KG1 (cell line): ENCODE results near the gene FXR2.

Source experiments
- DNase-seq: peaks from one replicate; lab custom pipeline; 2025; lab: John Stamatoyannopoulos, UW

The FXR2 gene

DNA sequence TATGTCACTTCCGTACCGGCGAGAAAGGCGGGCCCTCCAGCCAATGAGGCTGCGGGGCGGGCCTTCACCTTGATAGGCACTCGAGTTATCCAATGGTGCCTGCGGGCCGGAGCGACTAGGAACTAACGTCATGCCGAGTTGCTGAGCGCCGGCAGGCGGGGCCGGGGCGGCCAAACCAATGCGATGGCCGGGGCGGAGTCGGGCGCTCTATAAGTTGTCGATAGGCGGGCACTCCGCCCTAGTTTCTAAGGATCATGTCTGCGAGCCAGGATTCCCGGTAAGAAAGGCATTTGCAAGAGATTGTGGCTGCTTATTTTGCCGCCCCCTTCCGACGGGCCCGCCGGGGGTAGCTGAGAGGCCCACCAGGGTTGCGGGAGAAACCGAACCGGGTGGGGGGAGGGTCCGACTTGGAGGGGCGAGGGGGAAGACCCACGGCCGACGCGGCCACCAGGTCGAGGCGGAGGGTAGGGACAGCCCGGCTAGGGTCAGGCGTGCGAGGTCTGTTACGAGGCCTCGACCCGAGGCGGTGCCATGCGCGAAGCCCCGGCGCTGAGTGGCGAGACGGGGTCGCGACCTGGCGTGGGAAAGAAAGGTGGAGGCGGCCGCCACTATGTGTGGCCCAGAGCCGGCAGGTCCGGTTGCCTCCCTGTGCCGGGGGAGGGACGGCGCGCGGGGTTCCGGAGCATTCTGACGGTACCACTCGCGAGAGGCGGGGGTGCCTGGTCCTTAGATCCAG is 41.9 kb downstream of the FXR2 start:
- peak; percentile 80 for DNase-seq

- DNase-seq, result no peak
Observed at GRCh38 chr17:7572338-7572587, 42.4 kb downstream of the FXR2 start.

DNA sequence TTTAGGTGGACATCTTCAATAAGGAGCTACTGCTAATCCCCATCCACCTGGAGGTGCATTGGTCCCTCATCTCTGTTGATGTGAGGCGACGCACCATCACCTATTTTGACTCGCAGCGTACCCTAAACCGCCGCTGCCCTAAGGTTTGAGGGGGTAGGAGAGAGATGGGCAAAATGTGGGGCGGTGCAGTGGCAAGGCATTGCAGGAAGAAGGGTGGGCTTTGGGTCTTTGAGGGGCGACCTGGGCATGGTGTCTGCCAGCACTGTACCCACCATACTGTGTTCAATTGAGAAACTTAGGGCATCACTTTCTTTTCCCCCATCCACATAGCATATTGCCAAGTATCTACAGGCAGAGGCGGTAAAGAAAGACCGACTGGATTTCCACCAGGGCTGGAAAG is 44.3 kb downstream of the FXR2 start:
- DNase-seq, result no peak

DNA sequence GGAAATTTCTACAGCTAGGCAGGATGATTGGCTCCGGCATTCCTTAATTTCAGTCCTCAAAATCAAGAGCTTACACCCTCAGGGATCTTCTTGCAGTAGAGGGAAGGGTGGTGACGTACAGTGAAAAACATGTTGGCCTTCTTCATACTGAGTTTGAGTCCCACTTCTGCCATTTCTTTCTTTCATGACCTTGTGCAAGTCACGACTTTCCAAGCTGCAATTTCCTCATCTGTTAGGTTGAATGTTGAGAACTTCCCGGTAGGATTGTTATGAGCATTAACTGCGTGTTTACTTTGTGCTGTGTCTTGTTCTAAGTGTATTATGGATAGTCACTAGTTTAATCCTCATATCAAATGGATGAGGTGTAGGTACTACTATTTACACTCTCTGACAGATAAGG is 45.1 kb downstream of the FXR2 start:
- DNase-seq, result no peak

DNA sequence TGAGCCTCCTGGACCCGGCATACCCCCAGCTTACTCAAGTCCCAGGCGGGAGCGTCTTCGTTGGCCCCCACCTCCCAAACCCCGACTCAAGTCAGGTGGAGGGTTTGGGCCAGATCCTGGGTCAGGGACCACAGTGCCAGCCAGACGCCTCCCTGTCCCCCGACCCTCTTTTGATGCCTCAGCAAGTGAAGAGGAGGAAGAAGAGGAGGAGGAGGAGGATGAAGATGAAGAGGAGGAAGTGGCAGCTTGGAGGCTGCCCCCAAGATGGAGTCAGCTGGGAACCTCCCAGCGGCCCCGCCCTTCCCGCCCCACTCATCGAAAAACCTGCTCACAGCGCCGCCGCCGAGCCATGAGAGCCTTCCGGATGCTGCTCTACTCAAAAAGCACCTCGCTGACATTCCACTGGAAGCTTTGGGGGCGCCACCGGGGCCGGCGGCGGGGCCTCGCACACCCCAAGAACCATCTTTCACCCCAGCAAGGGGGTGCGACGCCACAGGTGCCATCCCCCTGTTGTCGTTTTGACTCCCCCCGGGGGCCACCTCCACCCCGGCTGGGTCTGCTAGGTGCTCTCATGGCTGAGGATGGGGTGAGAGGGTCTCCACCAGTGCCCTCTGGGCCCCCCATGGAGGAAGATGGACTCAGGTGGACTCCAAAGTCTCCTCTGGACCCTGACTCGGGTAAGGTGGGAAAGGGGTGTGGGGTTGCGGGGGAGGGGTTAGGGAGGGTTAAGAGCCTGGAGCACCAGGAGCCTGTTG is 51.4 kb downstream of the FXR2 start:
- DNase-seq, result no peak

- no peak for DNase-seq
Observed at GRCh38 chr17:7562208-7562605, 52.5 kb downstream of the FXR2 start.

- DNase-seq, result peak; percentile 41
Observed at GRCh38 chr17:7561589-7562207, 53.0 kb downstream of the FXR2 start, which contains the start of gene SENP3. Gene SENP3, plus strand, starts transcription at chr17:7561919. Its CDS starts 1,158 bp downstream, at chr17:7563077.

DNA sequence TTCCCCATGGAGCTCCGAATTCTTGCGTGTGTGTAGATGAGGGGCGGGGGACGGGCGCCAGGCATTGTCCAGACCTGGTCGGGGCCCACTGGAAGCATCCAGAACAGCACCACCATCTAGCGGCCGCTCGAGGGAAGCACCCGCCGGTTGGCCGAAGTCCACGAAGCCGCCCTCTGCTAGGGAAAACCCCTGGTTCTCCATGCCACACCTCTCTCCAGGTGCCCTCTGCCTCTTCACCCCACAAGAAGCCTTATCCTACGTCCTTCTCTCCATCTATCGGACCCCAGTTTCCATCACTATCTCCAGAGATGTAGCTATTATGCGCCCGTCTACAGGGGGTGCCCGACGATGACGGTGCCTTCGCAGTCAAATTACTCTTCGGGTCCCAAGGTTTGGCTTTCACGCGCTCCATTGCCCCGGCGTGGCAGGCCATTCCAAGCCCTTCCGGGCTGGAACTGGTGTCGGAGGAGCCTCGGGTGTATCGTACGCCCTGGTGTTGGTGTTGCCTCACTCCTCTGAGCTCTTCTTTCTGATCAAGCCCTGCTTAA is 53.6 kb downstream of the FXR2 start:
- no peak for DNase-seq

DNA sequence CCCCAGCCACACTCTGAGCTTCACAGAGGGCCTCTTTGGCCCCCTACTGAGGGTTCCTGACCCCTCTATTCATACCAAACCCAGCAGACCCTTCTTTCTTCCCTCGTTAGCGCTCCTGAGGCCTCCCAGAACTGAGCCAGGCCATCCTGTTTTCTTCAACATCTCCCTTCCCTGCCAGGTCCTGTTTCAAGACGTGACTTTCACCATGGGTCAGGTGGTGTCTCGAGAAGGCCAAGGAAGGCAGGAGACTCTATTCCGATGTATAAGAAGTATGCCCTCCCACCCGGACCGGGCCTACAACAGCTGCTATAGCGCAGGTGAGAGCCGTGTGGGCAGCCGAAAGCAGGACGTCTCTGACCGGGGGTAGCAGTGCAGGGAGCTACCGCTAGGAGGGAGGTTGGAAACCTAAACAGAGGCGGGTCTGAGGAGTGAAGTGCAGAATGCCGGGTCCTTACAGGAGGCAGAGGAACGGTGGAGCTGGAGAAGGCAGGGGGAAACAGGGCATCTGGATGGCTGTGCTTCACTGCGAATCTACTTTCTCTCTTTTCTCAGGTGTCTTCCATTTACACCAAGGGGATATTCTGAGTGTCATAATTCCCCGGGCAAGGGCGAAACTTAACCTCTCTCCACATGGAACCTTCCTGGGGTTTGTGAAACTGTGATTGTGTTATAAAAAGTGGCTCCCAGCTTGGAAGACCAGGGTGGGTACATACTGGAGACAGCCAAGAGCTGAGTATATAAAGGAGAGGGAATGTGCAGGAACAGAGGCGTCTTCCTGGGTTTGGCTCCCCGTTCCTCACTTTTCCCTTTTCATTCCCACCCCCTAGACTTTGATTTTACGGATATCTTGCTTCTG is 54.3 kb downstream of the FXR2 start:
- no peak for DNase-seq

DNA sequence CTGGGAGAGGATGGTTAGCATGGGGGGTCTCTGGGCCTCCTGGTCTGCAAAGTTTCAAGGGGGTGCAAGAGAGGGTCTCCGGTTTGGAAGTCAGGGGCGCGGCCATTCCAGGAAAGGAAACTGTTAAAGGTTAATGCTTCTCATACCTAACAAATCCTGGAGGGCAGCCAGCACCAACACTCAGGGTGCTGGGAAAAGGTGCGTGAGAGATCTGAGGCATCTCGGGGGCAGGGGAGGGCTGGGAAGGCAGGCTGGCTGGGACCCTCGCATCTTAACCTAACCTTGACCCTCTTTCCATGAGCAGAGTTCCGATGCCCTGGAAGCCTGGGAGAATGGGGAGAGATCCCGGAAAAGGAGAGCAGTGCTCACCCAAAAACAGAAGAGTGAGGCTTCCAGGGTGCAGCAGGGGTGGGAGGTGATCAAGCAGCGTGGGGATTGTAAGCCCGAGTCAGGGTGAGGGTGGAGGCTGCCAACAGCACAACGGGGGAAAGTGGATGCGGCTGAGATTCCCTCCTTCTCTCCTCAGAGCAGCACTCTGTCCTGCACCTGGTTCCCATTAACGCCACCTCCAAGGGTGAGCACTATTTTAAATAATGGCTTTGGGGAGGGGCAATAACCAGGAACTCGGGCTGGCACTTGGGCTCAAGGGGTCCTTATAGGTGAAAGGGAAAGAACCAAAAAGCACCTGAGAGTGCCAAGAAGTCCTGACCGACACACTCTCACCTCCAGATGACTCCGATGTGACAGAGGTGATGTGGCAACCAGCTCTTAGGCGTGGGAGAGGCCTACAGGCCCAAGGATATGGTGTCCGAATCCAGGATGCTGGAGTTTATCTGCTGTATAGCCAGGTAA is 55.2 kb downstream of the FXR2 start:
- no peak for DNase-seq

- no peak for DNase-seq
Observed at GRCh38 chr17:7558544-7559319, 56.0 kb downstream of the FXR2 start, which contains the start of gene TNFSF13. Gene TNFSF13, plus strand, starts transcription at chr17:7558750. Its CDS starts 290 bp downstream, at chr17:7559040.

DNA sequence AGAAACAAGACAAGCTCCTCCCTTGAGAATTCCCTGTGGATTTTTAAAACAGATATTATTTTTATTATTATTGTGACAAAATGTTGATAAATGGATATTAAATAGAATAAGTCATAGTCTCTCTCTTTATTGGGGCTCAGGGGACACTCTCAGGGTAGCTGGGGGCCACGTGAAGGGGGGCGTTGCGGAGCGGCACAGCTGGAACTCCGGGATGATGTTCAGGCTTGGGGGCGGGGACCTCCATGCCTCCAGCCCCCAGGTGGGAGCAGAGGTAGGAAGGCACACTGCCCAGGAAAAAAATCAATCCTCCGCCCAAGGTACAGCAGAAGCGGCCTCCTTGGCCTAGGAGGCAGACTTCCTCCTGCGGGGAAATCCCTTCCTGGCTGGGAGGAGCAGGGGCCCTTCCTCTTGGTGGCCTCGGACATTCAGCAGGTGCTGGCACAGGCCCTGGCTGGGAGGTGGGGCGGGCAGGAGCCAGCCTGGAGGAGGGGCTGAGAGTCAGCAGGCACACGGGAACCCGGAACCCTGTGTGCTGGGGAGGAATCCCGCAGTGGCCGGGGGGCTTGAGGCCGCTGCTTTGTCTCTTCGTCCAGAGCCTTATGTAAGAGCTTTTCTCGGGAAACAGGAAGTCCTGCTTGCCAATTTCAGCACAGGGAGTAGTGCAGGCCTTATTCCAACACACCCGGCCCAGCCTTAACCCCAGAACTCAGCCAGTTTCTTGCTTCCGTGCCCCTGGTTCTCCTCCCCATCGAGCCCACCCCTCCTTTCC is 56.7 kb downstream of the FXR2 start:
- DNase-seq, result no peak

DNA sequence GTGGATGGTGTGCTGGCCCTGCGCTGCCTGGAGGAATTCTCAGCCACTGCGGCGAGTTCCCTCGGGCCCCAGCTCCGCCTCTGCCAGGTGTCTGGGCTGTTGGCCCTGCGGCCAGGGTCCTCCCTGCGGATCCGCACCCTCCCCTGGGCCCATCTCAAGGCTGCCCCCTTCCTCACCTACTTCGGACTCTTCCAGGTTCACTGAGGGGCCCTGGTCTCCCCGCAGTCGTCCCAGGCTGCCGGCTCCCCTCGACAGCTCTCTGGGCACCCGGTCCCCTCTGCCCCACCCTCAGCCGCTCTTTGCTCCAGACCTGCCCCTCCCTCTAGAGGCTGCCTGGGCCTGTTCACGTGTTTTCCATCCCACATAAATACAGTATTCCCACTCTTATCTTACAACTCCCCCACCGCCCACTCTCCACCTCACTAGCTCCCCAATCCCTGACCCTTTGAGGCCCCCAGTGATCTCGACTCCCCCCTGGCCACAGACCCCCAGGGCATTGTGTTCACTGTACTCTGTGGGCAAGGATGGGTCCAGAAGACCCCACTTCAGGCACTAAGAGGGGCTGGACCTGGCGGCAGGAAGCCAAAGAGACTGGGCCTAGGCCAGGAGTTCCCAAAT is 57.4 kb downstream of the FXR2 start:
- DNase-seq, result no peak

- DNase-seq, result no peak
Observed at GRCh38 chr17:7556627-7557026, 58.1 kb downstream of the FXR2 start.

- no peak for DNase-seq
Observed at GRCh38 chr17:7555320-7555948, 59.3 kb downstream of the FXR2 start.

GRCh38 chr17:7553356-7553755 is 61.3 kb downstream of the FXR2 start:
- DNase-seq, result no peak

- no peak for DNase-seq
Observed at GRCh38 chr17:7552621-7553051, 62.1 kb downstream of the FXR2 start.

DNA sequence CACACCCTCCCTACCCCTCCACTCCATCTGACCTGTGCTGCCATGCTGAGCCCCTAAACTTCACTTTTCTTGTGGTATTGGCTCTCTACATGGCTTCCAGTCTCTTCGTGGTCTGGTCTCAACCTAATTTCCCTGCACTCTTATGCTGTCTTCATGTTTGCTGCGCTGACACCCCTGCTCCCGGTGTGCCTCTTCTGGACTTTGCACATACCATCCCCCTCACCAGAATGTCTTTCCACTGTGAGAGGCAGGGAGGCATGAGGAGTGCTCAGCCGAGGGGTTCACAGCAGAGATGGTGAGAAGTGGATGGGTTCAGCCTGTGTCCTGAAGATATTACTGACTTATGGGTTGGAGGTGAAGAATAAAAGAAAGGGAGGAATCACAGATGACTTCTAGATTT is 63.3 kb downstream of the FXR2 start:
- no peak for DNase-seq
